Progenitor cell of endocrine pancreas (in vitro differentiated cells): ENCODE data around the gene SPATA31E1. TPM values are rescaled to one million over a fixed set of nuclear protein-coding genes. Genes with fewer than 3 reads are reported as not detected.

Experiments used
- DNase-seq: peaks from one replicate; pipeline ENCODE4 v3.0.0; 2021; ENCODE audit warnings: low spot score; ENCODE audit not compliant: unreplicated experiment
- H3K27ac Mint-ChIP-seq: 2 replicates; pipeline ENCODE4 v1.8.0; 2021; ENCODE audit warnings: mild to moderate bottlenecking, moderate library complexity, mixed read lengths
- H3K27me3 Mint-ChIP-seq: 2 replicates; pipeline ENCODE4 v1.8.0; 2021; ENCODE audit warnings: mixed read lengths
- H3K36me3 Mint-ChIP-seq: 2 replicates; pipeline ENCODE4 v1.8.0; 2022; ENCODE audit warnings: mixed read lengths; ENCODE audit not compliant: insufficient read depth
- H3K4me1 Mint-ChIP-seq: 2 replicates; pipeline ENCODE4 v1.8.0; 2021; ENCODE audit warnings: low read depth, mixed read lengths
- H3K4me3 Mint-ChIP-seq: 2 replicates; pipeline ENCODE4 v1.8.0; 2021; ENCODE audit warnings: low read depth, mild to moderate bottlenecking, moderate library complexity, mixed read lengths
- H3K9me3 Mint-ChIP-seq: 2 replicates; pipeline ENCODE4 v1.8.0; 2021; ENCODE audit warnings: low read depth, mixed read lengths
- CTCF ChIP-seq: fragments of 200-600 bp; sonication (generic); IDR thresholded peaks from one replicate; pipeline ENCODE4 v1.5.0; 2021; ENCODE audit warnings: antibody characterized with exemption, mild to moderate bottlenecking; ENCODE audit not compliant: unreplicated experiment
- total RNA-seq: library from RNA; stranded (reverse); gene quantifications from 2 replicates; pipeline ENCODE4 v1.2.1, GENCODE V29; 2021

The SPATA31E1 gene
- total RNA-seq, 1 donor from 2014 or later: not detected

GRCh38 chr9:87863882-87864465, 18.7 kb upstream of the SPATA31E1 start:
- Mint-ChIP-seq H3K27ac (no peak overlapping the region), H3K4me3 (no peak overlapping the region), H3K27me3 (no peaks in the 10 kb centered on the region), H3K4me1 (peaks cover 9% of the 10 kb centered on the region), H3K9me3 (peaks cover 18% of the 10 kb centered on the region), H3K36me3 (peaks cover 1% of the 10 kb centered on the region)
- no peak for TF ChIP-seq CTCF
- no peak for DNase-seq

- Mint-ChIP-seq H3K27ac (no peak overlapping the region), H3K4me3 (no peak overlapping the region), H3K27me3 (no peaks in the 10 kb centered on the region), H3K36me3 (peaks cover 1% of the 10 kb centered on the region), H3K9me3 (peaks cover 12% of the 10 kb centered on the region), H3K4me1 (peaks cover 9% of the 10 kb centered on the region)
- DNase-seq: no peak
- TF ChIP-seq CTCF: no peak
Observed at GRCh38 chr9:87864915-87865314, 17.8 kb upstream of the SPATA31E1 start.

- no peak for DNase-seq
- no peak for TF ChIP-seq CTCF
- Mint-ChIP-seq H3K9me3 (peaks cover 9% of the 10 kb centered on the region), H3K27ac (peak overlapping the region; percentile 37), H3K4me1 (peaks cover 9% of the 10 kb centered on the region), H3K27me3 (no peaks in the 10 kb centered on the region), H3K4me3 (no peak overlapping the region), H3K36me3 (peaks cover 1% of the 10 kb centered on the region)
Observed at GRCh38 chr9:87865626-87866025, 17.1 kb upstream of the SPATA31E1 start.

- Mint-ChIP-seq H3K4me3 (no peak overlapping the region), H3K36me3 (no peaks in the 10 kb centered on the region), H3K27me3 (no peaks in the 10 kb centered on the region), H3K9me3 (no peaks in the 10 kb centered on the region), H3K4me1 (peaks cover 9% of the 10 kb centered on the region), H3K27ac (no peak overlapping the region)
- no peak for DNase-seq
- no peak for TF ChIP-seq CTCF
Observed at GRCh38 chr9:87867391-87867790, 15.3 kb upstream of the SPATA31E1 start.

GRCh38 chr9:87868175-87868574, 14.5 kb upstream of the SPATA31E1 start:
- TF ChIP-seq CTCF: no peak
- DNase-seq: no peak
- no peaks in the 10 kb centered on the region for H3K36me3 Mint-ChIP-seq
- H3K4me1 Mint-ChIP-seq: peaks cover 6% of the 10 kb centered on the region
- H3K27ac Mint-ChIP-seq: no peak overlapping the region
- H3K9me3 Mint-ChIP-seq: no peaks in the 10 kb centered on the region
- no peak overlapping the region for H3K4me3 Mint-ChIP-seq
- peaks cover 3% of the 10 kb centered on the region for H3K27me3 Mint-ChIP-seq
